ENCODE measurements around the gene TMX2. TPM values are rescaled to one million over a fixed set of nuclear protein-coding genes. Genes with fewer than 3 reads are reported as not detected.

Gene TMX2
- total RNA-seq, 1 experiment from 2014 or later = 91.3 TPM

DNA sequence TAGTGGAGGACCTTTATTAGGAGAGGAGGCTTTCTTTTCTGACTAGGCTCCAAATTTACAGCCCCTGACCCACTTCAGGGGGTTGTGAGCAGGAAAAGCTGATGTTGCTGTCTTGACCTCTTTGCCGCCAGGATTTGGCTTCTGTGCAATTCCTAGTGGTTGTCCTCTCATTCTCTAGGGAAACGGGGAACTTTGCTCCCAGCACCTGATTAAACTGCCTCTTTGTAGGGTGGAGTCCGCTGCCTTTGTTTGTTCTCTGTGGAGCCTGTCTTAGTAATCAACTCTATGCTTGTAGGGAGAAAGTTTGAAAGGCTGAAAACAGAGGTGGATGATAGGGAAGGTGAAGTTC, 65.5 kb downstream of the TMX2 start:
- Histone ChIP-seq H2BK20ac (ENCODE audit: low read depth, low read length, poor library complexity, severe bottlenecking) (no peak overlapping the region), H4K20me1 (ENCODE audit: control insufficient read depth, insufficient read depth, insufficient read length) (no peaks in the 10 kb centered on the region), H2BK5ac (ENCODE audit: insufficient read length, low read length) (peak overlapping the region; percentile 6), H3T11ph (ENCODE audit: low read length) (peak overlapping the region; percentile 88), H3K4me2 (ENCODE audit: insufficient read depth, insufficient read length, low read length) (peak overlapping the region; percentile 31), H3K4ac (ENCODE audit: low read depth, low read length) (peak overlapping the region; percentile 83), H3K9ac (ENCODE audit: extremely low read depth, insufficient read length, low read length) (peak overlapping the region; percentile 20), H3K23me2 (ENCODE audit: insufficient read length, low read depth, low read length, poor library complexity, severe bottlenecking) (no peaks in the 10 kb centered on the region), H4K8ac (replicated peaks; ENCODE audit: insufficient read length, low read depth, low read length) (no peak overlapping the region), H4K91ac (ENCODE audit: insufficient read length, low read depth, low read length) (peak overlapping the region; percentile 32), H2BK120ac (ENCODE audit: low read depth, low read length, poor library complexity, severe bottlenecking) (peak overlapping the region; percentile 24), H3K4me1 (ENCODE audit: insufficient read depth, low read length) (peaks cover 27% of the 10 kb centered on the region), H3K14ac (ENCODE audit: insufficient read depth, low read length) (peak overlapping the region; percentile 59; the same call in 1 of the 2 replicates), H3K18ac (ENCODE audit: insufficient read length, low read depth, low read length) (peak overlapping the region; percentile 63), H3K56ac (ENCODE audit: insufficient read length, low read depth, low read length) (no peak overlapping the region), H2AFZ (ENCODE audit: low read length) (no peak overlapping the region), H3K27ac (ENCODE audit: insufficient read length, low read depth, low read length) (peak overlapping the region; percentile 97), H3K79me2 (ENCODE audit: insufficient read depth, low read length) (peaks cover 43% of the 10 kb centered on the region; the same call in 1 of the 2 replicates), H2AK5ac (ENCODE audit: insufficient read length, low read length) (no peak overlapping the region), H3K27me3 (ENCODE audit: insufficient read depth, low read length) (no peaks in the 10 kb centered on the region), H2BK12ac (ENCODE audit: insufficient read length, low read depth, low read length) (peak overlapping the region; percentile 18), H3K23ac (ENCODE audit: insufficient read length, low read depth, low read length) (no peak overlapping the region), H4K5ac (ENCODE audit: insufficient read length, low read depth, low read length) (peak overlapping the region; percentile 45), H3K9me3 (ENCODE audit: control insufficient read depth, low read depth, low read length) (no peaks in the 10 kb centered on the region), H2BK15ac (ENCODE audit: low read depth, low read length) (no peak overlapping the region), H3K79me1 (ENCODE audit: insufficient read depth, low read depth, low read length, poor library complexity, severe bottlenecking) (peaks cover 11% of the 10 kb centered on the region)
- DNase-seq = no peak
- Mint-ChIP-seq H3K4me3 (peak overlapping the region; percentile 35 to 69), H3K9me3 (no peaks in the 10 kb centered on the region), H3K36me3 (ENCODE audit: insufficient read depth in 1 of 3, low read depth in 3 of 3) (peaks cover 0 to 11% (median 7%) of the 10 kb centered on the region in 3 experiments; a peak in 3 of 7 replicates), H3K4me1 (peaks cover 87 to 88% of the 10 kb centered on the region in 2 experiments), H3K27ac (peak overlapping the region; percentile 94 to 99 (median 99)), H3K27me3 (ENCODE audit: low read depth) (no peaks in the 10 kb centered on the region)
- TF ChIP-seq, protein P1, sequence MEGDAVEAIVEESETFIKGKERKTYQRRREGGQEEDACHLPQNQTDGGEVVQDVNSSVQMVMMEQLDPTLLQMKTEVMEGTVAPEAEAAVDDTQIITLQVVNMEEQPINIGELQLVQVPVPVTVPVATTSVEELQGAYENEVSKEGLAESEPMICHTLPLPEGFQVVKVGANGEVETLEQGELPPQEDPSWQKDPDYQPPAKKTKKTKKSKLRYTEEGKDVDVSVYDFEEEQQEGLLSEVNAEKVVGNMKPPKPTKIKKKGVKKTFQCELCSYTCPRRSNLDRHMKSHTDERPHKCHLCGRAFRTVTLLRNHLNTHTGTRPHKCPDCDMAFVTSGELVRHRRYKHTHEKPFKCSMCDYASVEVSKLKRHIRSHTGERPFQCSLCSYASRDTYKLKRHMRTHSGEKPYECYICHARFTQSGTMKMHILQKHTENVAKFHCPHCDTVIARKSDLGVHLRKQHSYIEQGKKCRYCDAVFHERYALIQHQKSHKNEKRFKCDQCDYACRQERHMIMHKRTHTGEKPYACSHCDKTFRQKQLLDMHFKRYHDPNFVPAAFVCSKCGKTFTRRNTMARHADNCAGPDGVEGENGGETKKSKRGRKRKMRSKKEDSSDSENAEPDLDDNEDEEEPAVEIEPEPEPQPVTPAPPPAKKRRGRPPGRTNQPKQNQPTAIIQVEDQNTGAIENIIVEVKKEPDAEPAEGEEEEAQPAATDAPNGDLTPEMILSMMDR (conservative IDR thresholded peaks at IDR 0.05) = no peak
- WGBS (ENCODE audit: extremely low coverage, insufficient read length, low lambda C conversion rate) = no CpG with 5 or more reads among the region's 3 CpGs

Measured in H9 (cell line).